ENCODE results near the gene GRIK3.
"Not testable (repeated sequence)": the region's sequence is repeated elsewhere in the genome, so short reads cannot be mapped to it uniquely, and the experiment has no call there.

GRIK3 gene

GRCh38 chr1:36776948-36777831 lies 257.1 kb downstream of the GRIK3 start:
- DNase-seq = no peak

GRCh38 chr1:36776256-36776655 lies 258.1 kb downstream of the GRIK3 start:
- DNase-seq = no peak

GRCh38 chr1:36775716-36776115 lies 258.6 kb downstream of the GRIK3 start:
- DNase-seq = no peak

GRCh38 chr1:36773827-36774541 lies 260.3 kb downstream of the GRIK3 start:
- DNase-seq = no peak

- no peak for DNase-seq
Observed at GRCh38 chr1:36772647-36773495, 261.4 kb downstream of the GRIK3 start.

- no peak for DNase-seq
Observed at GRCh38 chr1:36771660-36772284, 262.5 kb downstream of the GRIK3 start.

GRCh38 chr1:36771240-36771639 lies 263.1 kb downstream of the GRIK3 start:
- DNase-seq = no peak

GRCh38 chr1:36769886-36770830 lies 264.2 kb downstream of the GRIK3 start:
- no peak for DNase-seq

GRCh38 chr1:36768486-36769178 lies 265.7 kb downstream of the GRIK3 start:
- DNase-seq = no peak

GRCh38 chr1:36767429-36767828 lies 266.9 kb downstream of the GRIK3 start:
- not testable (repeated sequence) for DNase-seq

- DNase-seq = no peak
Observed at GRCh38 chr1:36766481-36766880, 267.8 kb downstream of the GRIK3 start.

GRCh38 chr1:36765785-36766300 lies 268.5 kb downstream of the GRIK3 start:
- DNase-seq = no peak

GRCh38 chr1:36764798-36765197 lies 269.5 kb downstream of the GRIK3 start:
- no peak for DNase-seq

GRCh38 chr1:36763771-36764170 lies 270.5 kb downstream of the GRIK3 start:
- DNase-seq = no peak

GRCh38 chr1:36762174-36762573 lies 272.1 kb downstream of the GRIK3 start:
- DNase-seq = no peak

- no peak for DNase-seq
Observed at GRCh38 chr1:36761113-36761512, 273.2 kb downstream of the GRIK3 start.

- DNase-seq = no peak
Observed at GRCh38 chr1:36760081-36760480, 274.2 kb downstream of the GRIK3 start.

- no peak for DNase-seq
Observed at GRCh38 chr1:36759355-36759754, 275.0 kb downstream of the GRIK3 start.

GRCh38 chr1:36755303-36756230 lies 278.7 kb downstream of the GRIK3 start:
- no peak for DNase-seq

All from T-helper 2 cell (primary cell).